ENCODE data around the gene IFNGR1.

- TF ChIP-seq CTCF (IDR thresholded peaks at IDR 0.05; ENCODE audit: insufficient read depth, low read depth, low read length) = no peak
- TF ChIP-seq EZH2 (IDR thresholded peaks at IDR 0.05; ENCODE audit: insufficient read depth, low read length) = no peak
Observed at GRCh38 chr6:137218917-137219663, at the start of gene IFNGR1.
